AG20443 (cell line): ENCODE results near the gene ADAMTS2.

Experiments used
- DNase-seq: peaks from one replicate; pipeline ENCODE4 v3.0.0; 2012; ENCODE audit warnings: low spot score, mixed read lengths

The ADAMTS2 gene

DNA sequence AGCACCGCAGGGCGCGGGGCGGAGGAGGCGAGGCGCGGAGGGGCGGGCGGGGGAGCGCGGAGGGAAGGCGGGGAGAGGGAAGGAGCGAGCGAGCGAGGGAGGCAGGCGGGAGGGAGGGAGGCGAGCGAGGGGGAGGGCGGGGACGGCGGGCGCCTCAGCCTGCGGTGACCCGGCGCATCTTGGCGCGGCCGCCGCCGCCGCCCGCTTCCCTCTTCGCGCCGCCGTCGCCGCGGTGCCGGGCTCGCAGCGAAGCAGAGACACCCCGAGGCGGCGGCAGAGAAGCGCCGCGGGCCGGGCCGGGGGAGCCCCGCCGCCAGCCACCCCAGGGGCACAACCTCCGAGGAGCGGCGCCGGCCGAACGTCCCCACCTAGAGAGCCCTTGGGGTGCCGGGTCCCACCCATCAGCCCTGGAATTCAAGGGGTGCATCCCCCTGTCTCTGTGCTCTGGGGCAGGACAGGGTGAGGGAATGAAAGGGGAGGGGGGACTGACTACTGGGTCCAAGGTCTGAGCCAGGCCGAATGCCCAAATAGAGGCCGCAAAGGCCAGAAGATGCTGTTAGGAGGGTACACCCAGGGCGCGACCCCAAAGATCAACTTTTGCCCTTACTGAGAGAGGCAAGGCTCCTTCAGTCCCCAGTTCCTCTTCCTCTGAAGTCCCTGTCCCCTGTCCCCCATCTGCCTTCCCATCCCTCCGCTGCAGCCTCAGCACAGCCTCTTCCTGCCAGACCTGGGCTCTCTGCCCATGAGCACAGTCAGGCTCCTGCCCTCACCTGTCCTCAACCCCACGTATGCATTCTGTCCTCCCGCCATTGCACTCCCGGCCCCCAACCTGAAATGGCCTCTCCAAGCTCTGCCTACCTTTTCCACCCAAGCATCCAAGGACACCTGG lies at the start of gene ADAMTS2:
Gene ADAMTS2 (minus strand): TSS at position 29 of the 889 bp plus-strand sequence. CDS start 133 bp downstream, outside the sequence.
- peak; percentile 93 for DNase-seq

DNA sequence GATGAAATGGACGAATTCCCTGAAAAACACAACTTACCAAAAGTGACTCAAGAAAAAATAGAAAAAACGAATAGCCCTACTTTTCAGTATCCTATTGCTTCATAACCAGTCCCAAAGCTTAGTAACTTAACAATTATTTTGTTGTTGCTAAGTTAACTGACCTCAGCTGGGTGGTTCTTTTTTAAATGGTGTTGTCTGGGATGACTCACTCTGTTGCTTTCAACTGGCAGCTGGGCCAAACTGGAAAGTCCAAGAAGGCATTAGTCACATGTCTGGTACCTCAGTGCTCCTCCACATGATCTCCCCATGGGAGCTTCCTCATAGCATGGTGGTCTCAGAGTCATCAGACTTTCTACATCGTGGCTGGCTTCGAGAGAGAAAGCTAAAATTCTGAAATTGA lies 47.8 kb upstream of the ADAMTS2 start:
- no peak for DNase-seq

DNA sequence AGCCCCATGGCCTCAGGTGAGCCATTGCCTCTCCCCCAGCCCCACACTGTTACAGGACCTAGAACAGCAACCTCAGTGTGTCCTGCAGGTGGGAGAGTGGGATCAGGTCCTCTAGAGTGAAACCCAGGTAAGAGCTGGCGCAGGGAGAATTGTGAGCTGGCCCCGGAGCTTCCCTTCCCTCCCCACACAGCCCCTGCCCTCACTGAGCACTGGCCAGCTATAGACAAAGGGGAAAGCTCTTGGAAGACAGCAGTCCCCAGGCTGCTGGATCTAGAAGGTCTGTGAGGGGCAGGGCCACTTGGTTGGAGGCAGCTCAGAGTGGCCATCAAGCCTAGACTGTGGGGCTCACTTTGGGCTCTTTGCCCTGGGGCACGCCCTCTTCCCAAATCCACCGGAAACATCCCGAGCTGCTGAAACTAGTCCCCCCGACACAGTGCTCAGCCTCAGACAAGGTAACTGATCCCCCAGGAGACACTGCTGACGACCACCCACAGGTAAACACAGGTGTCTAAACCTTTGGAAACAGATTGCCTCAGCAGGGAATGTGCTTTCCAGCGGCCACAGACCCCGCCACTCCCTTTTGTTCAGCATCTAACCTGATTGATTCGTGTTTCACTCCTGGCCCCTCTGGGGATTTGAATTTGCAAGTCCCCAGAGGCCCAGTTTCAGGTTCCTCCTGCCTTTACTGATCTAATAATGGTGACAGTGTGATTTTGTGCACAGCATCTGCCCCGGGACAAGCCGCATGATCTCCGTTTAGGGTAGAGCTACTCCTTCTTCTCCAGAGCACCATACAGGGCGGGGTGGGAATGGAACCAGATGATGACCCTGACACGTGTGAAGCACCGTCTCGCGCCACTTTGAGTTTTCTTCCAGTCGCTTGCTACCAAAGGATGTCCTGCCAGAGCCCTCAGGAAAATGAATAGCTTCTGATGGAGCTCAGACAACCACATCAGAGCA lies 42.2 kb upstream of the ADAMTS2 start:
- DNase-seq: no peak

DNA sequence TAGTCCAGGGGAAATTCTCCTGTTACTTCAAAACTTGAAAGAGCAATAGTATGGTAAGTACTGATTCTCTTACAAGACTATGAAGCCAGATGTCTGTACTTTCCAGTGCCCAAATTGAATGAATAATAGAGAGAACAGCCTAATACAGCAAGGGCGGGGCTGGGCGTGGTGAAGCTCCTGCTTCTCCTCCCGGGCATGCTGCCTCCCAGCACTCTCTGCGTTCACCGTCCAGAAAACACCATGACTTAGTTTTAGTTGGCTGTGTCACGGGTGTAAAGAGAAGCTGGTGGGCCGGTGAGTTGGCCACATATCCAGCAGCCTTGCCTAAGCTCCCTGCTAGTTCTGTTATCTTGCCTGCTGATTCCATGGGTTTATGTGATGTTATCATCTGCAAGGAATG lies 40.7 kb upstream of the ADAMTS2 start:
- peak; percentile 52 for DNase-seq

DNA sequence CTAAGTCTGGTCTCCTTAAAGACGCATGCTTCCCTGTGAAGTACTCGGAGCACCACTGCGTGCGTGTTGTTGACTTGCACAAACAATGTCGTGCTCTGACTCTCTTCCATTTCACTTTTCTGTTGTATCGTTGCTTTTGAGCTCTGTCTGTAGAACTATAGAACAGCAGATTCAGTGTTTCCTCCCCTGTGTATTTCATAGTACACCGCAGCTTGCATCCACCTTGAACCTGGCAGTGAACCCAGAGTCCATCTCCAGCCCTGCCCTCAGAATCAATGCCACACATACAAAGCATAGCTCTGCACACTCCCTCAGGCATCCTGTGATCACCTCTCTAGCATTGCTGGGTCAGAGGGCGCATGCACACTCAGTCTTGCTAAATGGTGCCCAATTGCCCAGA lies 37.2 kb upstream of the ADAMTS2 start:
- no peak for DNase-seq

DNA sequence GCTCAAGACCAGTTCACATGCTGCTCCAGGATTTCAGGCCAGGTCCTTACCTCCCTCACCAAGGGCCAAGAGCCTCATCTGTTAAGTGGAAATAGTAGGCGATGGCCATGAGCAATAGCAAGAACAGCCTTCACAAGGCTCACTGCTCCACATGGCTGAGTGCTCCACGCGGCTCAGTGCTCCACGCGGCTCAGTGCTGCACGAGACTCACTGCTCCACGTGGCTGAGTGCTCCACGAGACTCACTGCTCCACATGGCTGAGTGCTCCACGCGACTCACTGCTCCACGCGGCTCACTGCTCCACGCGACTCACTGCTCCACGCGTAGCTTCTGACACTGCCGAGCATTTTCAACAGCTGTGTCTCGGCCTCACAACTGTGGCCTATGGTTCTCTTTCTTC lies 36.4 kb upstream of the ADAMTS2 start:
- no peak for DNase-seq

DNA sequence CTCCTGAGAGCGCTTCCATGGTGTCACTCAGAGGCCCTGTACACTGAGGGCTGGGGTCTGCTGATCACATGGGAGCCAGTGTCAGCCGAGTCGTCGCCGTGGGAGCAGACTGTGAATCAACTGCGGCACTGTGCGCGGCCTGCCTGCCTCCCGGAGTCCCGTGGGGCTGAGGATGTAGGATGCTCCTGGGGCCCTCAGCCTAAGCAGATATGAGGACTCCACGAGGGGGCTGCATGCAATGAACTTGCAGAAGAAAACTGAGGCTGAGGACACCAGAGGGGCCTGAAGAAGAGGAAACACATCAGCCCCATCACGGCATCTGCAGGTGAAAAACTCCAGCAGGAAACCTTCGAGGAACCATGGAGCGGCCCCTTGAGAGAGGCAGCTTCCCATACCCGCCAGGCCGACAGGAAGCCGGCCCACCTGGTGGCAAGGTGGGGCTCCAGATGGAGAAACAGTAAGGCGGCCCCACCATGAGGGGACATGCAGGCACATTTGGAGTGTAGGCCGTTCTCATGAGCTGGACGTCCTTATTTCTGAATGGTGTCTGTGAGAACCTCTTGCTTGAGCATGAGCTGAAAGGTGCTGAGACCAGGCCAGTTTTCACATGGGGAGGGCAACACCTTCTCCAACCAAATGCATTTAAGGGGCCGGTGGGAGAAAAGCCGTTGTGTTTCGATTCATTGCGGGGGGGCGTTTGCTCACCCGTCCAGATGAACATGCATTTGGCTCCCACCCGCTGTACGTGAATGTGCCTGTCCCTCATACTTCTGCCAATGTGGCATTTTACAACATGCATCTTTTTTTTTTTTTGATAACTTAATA lies 35.2 kb upstream of the ADAMTS2 start:
- no peak for DNase-seq

DNA sequence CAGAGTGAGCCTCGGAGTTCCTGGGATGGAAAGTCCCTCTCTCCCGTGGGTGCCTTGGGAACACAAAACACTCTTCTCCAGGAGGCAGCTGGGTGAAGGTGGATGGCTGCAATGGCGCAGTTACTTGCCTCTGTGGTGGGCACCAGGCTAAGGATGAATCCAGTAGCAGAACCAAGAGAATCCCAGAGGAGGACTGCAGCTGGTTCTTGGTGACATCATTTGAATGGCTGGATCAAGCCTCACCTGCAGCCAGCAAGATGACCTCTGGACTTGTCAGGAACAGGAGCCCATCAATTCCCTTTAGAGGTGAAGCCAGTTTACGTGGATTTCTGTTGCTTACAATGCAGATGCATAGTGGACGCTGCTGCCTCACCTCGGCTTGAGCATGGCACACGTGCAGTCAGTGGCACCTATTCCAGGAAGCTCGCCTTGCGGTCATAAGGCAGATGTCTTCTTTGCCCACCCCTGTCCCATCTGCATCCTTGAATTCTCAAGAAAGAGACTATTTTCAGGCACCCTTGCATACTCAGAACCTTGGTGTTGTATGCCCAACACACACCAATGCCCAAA lies 34.1 kb upstream of the ADAMTS2 start:
- no peak for DNase-seq

DNA sequence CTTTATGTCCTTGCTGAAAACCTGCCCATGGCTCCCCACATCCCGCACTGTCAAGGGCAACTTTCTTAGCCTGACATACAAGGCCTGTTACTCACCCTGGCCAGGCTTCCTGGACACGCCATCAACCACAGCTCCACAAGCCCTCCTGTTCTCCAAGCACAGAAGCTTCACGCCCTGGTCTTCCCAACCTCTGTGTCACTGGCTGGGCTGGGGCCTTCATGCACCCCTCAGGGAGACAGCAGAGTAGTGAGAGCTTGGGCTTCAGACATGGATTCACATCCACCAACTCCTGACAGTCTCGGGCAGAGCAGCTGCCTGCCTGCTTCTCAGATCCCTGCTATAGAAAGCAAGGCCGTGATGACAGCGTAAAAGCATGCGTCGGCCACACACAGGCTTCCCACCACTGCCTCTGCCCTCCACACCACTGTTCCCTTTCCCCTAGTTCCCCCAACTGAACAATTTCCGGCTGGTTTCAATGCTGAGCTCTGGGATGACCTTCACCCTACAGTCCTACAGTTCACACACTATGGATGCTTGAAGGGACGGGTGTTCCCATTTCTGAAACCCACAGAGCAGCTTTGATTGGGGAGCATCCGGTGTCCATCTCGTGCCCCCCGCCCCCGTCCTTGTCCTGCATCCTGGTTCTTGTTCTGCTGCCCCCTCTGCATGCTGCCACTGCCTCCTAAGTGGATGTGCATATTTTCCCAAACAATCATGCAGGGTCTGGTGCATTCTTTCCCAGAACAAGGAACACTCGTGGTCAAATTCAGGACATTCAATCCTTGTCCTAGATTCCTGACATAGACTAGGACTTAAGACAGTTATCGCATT lies 33.4 kb upstream of the ADAMTS2 start:
- peak; percentile 69 for DNase-seq

DNA sequence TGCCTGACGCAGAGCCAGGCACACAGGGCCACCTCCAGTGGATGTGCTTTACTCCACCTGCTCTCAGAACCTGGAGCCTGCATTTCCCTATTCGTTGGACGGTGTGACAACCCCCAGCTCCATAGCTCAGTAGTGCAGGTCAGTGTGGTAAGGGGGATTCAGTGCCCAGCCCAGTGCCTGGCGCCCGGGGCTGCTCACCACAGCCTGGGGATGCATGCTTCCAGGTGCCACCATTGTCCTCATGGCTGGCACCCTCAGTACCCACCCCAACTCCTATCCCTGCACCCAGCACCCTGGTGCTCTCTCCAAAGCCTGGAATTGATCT lies 32.8 kb upstream of the ADAMTS2 start:
- no peak for DNase-seq

DNA sequence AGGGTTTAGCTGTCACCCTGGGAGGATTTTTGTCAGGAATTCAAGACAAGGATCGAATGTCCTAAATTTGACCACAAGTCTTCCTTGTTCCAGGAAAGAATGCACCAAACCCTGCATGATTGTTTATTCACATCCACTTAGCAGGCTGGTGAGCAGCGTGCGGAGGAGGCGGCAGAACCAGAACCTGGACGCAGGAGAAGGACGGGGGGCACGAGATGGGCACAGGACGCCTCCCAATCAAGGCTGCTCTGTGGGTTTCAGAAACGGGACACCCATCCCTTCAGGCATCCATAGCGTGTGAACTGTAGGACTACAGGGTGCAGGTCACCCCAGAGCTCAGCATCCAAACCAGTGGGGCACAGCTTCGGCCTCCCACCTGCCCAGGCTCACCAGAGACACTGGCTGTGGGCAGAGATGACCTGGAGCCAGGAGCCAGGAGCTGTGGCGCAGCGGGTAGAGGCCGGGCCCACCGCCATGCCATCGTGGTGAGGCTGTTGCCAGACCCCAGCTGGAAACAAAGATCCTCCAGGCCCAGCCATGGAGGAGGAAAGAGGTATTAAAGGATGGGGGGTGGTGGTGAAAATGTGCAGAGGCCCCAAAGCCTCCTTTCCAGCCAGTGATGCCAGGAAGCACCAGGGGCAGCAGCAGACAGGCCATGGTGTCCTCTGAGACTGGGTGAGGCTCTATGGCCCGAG lies 32.3 kb upstream of the ADAMTS2 start:
- no peak for DNase-seq

DNA sequence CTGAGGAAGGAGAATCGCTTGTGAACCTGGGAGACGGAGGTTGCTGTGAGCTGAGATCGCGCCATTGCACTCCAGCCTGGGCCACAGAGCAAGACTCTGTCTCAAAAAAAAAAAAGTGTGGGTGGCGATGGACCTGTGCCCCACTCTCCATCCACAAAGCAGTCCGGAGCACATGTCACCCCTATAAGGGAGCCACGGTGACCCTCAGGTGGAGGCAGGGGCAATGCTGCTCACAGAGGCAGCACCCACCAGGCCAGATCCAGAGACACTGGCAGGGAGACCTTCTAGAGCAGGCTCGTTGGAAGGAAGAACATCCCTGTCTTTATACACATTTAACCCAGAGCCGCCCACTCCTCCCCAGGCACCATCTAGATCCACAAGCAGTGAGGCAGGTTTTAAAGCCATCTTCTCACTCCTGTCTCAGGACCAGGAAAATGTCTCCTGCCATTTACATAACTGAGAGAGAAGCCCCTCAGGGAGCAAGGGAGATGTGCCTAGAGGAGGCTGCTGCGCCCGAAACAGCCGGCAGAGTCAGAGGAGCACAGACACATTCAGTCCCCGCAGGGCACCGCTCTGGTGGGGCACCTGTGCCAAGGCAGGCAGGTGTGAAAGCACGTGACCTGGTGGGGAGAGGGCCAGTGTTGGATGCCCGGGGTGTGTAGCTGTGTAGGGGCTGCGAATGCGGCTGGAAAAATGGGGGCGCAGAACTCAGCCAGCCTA lies 31.6 kb upstream of the ADAMTS2 start:
- no peak for DNase-seq

DNA sequence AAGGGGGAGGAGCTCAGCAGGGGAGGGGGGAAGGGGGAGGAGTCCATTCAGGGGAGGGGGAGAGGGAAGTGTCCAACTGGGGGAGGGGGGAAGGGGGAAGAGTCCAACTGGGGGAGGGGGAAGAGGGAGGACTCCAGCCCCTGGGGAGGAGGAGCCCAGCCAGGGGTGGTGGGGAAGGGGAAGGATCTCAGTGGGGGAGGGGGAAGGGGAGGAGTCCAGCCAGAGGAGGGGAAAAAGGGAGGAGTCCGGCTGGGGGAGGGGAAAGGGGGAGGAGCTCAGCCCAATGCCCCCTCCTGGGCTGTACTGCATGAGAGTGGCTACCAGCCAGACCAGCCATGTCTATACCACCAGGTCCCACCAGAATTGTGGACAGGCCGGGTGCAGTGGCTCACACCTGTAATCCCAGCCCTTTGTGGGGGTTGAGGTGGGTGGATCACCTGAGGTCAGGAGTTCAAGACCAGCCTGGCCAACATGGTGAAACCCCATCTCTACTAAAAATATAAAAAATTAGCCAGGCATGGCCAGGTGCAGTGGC lies 30.6 kb upstream of the ADAMTS2 start:
- no peak for DNase-seq

DNA sequence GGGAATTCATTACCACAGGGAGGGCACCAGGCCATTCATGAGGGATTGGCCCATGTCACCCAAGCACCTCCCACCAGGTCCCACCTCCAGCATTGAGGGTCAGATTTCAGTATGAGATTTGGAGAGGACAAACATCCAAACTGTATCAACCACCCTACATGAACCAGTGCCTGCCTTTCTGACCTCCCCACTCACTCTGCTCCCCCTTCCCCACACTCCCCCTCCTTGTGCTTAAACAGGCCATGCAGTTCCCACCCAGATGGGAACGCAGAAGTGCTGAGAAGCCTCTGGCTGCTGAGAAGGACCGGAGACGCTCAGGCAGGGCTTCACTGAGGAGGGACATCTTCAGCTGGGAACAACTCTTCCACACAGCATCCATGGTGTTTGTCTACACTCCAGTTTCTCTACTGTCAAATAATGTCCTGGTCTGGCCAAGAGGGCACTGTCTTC lies 30.0 kb upstream of the ADAMTS2 start:
- no peak for DNase-seq

DNA sequence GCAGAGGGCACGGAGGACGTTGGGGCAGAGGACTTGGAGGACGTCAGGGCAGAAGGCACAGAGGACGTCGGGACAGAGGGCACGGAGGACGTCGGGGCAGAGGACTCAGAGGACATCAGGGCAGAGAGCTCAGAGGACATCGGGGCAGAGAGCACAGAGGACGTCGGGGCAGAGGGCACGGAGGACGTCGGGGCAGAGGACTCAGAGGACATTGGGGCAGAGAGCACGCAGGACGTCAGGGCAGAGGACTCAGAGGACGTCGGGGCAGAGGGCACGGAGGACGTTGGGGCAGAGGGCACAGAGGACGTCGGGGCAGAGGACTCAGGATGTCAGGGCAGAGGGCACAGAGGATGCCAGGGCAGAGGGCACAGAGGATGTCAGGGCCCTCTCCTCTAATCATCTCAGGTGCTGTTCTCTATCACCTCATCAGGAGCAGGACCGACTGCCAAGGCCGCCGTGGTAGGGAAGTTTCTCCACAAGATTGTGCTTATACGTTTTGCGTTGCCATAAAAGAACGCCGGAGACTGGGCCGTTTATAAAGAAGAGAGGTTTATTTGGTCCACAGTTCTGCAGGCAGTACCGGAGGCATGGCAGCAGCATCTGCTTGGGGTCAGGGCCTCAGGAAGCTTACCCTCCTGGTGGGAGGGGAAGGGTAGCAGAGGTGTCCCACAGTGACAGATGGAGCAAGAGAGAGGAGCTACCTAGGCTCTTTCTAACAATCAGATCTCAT lies 29.4 kb upstream of the ADAMTS2 start:
- no peak for DNase-seq

DNA sequence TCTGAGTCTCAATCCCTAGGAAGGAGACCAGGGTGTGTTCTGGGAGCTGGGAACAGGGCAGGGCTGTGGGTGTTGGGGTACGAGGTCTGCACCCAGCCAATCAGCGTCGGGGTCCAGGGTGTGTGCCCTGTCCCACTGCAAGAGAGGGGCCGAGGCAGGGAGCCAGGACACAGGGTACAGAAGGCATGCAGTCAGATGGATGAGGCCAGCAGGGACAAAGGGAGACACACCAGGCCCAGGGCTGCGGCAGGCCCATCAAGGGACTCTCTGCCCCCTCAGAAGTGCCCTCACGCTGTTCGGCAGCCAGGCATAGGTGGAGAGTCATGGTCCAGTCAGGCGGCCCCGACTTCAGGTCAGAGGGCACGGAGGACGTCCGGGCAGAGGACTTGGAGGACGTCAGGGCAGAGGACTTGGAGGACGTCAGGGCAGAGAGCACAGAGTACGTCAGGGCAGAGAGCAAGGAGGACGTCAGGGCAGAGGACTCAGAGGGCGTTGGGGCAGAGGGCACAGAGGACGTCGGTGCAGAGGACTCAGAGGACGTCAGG lies 28.8 kb upstream of the ADAMTS2 start:
- DNase-seq: no peak

DNA sequence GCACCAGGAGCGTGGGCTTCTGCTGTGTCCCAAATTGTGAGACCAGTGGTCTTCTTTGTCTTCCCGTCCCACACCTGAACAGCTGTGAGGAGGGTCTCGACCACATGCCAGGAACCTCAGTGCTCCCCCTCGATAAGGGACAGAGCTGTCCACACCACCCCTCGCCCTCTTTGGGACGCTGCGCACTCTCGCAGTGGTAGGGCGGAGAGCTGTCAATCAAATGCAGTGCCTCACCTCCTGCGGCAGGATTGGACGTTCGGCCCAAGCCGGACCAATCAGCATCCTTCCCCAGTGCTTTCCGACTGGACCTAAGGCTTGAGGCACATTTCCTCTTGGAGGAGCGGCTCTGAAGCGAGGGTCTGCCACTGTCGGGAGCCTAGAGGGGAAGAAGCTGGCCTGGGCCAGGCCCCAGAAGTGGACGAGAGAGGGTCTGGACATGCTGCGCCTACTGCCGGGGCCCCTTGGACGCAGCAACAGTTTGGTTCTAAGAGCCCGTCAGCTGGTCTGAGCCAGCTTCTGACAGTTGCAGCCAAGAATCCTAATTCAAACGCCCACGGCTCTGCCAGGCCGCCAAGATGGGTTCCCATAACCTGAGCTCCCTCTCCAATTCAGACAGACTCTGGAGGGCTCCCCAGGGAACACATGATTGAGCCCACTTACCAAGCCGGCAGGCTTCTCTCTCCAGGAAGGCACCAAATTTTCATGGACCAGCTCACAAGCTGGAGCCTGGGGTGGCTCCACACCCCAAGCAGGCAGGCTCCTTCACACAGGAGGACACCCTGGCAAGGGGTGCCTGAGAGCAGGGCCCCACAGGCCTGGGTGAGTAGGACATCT lies 28.1 kb upstream of the ADAMTS2 start:
- no peak for DNase-seq
